Activated T-cell treated with anti-CD3 and anti-CD28 coated beads, Interleukin-2, amount 50 U/mL, for 1 hour (primary cell): ENCODE measurements around the gene PRKCQ.

Experiments used
- DNase-seq: peaks from one replicate; pipeline ENCODE4 v3.0.0-alpha.2; 2020

PRKCQ gene

DNA sequence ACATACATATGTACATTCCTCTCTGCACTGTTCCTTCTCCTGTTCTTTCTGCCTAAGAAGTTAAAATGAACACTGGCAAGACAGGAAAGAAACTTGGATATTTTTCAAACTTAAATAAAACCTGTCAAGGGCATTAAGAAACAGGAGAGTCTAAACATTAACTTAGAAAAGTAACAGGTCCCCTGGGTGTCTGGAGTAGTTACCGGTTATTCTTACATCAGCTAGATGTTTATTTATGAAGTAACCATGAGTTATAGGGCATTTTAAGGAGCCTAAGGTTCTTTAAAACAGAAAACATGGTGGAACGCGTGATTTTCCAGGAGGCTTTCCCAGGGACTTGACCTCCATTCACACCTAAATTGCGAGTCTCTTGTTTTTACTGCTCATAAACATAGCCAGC is 148.2 kb downstream of the PRKCQ start:
- DNase-seq = no peak

DNA sequence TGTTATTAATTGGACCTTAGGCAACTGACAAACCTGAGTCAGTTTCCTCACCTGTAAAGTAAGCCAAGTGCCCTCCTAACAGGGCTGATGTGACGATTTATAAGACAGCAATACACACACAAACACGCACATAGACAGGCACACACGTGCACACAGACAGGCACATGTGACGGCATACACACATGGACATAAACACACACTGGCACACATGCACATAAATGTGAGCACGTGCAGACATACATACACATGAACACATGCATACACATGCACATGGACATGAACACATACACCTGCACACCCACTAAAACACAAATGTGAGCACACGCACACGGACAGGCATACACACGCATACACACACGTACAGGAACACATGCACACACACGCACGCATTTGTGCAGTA is 148.9 kb downstream of the PRKCQ start:
- no peak for DNase-seq

DNA sequence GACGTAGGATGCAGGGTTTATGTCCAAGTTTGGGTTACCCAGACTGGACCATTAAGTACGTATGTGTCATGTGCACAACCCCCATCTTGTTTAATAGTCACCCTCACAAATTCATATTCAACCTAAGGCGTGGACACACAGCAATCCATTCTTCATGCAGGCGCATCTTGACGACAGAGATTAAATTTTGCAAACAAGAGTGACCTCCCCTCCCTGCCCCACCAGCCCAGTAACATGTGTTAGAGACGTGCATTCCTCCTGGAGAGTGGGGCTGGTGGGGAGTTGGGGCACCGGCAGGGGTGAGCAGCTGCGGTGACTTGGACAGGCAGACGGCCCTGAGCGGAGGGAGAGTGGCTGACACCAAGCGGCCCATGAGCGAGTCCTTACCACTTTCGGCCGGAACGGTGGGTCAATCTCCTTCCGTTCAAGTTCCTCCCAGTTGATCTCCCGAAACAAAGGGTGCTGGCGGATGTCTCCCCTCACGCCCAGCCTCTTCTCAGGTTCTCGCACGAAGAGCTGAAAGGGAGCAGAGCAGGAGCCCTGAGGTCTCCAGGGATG is 149.6 kb downstream of the PRKCQ start:
- DNase-seq = no peak

DNA sequence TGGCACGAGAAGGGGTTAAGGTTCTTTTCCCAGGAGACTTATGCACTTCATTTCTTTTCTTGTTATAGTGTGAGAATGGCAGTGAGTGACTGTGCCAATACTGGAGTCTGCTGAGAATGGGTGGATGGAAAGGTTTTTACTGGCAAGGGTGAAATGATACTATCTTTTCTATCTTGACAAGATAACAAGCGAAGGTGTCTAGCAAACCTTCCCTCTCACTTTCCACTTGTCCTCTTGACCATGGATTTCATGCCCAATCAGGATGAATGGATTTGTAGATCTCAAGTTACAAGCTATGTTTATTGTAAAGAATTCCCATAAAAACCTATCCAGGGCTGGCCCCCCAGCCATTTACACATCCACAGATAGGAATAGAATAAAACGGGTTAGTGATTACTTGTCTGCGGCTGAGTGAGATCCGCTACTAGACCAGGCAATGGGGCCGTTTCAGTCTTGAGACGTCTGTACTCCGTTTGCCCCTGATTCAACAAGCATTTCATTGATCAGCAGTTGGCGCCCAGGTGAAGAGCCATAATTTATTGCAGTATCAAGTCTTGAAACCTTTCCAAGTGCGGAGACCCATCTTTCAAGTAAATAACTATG is 152.6 kb downstream of the PRKCQ start:
- no peak for DNase-seq

DNA sequence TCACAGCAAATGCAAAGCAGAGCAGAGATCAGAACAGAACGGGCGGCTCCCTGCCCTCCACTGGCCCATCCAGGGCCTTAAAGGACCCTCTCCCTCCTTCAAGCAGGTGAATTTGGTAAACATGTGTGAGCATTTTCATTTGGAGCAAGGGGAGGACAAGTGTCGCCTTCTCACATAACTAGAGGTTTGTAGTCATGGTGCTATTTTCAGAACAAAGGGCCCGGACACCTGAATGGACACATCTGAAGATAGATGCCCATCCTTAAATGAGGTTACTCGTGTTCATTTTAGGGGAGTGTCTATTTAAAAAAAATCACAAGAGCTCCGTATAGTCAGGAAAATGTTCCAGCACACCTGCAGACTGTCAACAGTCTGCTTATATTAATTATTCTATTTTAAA is 153.8 kb downstream of the PRKCQ start:
- DNase-seq = no peak

DNA sequence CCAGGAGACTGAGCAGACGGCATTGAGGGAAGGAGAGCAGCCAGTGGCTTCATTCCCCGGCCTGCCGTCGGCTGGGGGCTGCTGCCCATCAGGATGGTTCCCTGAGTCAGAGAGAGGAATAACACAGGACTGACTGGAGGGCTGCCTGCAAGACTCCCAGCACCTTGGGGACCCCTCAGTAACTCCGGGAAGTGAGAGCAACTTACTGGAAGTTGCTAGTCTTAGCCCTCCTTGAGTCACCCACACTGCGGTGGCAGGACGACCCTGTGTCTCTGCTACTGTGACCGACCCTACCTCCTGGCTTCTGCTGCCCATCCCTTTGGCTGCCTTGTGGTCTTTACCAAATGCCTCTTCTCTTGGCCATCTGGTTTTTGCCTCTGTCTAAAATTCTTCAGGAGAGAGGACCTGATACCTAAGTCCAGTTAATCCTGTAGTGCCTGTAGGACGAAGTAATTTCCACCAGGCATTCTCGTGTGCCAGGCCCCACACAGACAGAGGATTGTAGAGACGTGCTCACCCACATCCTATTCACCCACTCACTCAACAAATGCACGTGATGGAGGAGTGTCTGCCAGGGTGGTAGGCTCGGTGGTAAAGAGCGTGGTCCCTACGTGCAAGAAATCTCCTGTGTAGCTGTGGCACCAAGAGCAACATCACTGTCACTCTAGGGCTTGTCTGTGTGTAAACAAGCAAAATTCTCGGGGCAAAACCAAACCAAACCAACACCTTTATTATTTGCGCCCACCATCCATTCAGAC is 156.5 kb downstream of the PRKCQ start:
- DNase-seq = no peak

DNA sequence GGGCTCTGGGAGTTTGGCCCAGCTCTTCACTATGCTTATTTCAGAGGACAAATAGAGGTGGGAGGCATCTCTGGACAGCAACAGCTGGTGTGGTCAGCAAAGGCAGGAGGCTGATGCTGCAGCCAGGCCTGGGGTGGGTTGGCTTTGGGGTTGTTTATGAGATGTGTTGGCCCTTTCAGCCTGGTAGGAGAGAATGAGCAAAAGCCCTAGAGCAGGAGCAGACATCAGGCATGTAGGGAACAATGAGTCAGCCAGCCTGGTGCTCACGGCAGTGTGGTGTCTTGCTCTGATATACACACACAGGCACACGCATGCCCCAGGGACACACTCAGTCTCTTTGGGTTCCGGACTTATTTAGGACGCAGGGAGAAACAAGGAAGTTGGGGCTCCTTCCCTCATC is 157.1 kb downstream of the PRKCQ start:
- no peak for DNase-seq

DNA sequence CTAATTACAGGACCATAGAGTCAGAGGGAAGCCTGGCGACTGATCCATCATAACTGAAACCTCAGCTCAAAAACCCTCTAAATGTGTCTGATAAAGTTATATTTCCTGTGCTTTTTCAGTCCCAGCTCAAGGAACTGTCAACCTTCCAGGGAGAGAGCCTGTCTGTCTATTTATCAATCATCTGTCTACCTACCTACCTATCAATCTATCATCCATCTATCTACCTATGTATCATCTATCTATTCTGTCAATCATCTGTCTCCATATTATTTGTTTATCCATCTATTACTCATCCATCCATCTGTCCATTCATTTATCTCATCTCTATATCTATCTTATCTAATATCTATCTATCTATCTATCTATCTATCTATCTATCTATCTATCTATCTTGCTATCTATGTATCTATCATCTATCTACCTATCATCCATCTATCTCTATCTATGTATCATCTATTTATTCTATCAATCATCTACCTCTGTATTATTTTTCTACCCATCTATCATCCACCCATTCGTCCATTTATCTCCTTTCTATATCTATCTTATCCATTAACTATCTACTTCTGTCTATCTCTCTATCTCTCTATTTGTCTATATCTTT is 161.4 kb downstream of the PRKCQ start:
- no peak for DNase-seq

DNA sequence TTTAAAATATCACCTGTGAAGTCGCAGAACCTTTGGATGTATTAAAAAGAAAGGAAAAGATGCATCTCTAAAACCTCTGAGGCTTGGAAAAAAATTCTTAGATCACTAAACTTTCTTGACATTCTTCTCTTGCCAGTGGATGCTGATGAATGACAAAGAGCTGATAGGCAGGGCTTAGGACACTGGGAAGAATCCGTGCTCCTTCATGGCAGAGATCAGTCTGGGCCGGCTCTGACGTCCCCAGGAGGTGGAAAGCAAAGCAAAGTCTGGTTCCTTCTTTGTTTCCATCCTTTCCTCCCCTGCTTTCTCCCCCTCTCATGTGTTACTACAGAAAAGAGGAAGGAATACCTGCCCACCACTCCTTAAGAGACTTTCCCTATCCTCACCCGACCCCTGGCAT is 161.9 kb downstream of the PRKCQ start:
- DNase-seq = no peak

DNA sequence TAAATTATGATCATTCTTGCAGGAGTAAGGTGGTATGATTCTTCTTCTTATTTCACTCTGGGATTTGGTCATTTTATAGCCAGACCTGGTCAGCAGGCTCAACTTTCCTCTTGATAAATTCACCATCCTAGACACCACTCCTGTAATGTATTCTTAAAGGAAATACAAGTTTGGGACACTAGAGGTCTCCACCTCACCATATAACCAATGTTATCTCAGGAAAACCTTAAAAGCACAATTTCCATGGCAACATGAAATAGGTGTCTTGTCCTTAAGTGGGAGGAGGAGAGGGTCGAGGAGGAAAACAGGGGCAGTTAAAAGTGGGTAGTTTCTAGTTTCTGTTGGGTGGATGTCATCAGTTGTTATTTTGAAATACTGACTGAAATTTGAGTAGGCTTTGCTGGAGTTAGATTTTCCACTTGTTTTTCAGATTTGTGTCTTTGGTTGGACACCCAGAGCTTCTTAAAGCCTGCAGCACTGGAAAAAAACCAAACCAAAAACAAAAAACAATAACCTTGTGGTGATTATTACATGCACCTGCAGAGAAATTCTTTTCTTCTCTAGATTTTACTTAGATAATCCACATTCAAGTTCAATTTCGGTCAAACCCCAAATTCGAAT is 163.1 kb downstream of the PRKCQ start:
- no peak for DNase-seq

DNA sequence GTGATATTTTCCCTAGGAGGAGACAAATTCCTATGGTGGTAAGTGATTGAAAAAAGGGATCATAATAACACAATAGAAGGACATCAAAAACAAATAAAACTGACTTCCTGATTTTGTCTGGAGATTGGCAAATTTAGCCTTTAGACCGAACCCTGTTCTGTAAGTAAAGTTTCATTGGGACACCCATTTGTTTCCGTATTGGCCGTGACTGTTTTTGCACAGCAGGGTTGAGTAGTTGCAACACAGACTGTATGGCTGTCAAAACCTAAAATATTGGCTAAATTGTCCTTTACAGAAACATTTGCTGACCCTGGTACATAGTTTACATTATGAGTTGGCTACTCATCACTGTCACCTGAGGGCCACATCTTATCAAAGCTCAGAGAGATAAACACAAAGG is 168.6 kb downstream of the PRKCQ start:
- DNase-seq = no peak

DNA sequence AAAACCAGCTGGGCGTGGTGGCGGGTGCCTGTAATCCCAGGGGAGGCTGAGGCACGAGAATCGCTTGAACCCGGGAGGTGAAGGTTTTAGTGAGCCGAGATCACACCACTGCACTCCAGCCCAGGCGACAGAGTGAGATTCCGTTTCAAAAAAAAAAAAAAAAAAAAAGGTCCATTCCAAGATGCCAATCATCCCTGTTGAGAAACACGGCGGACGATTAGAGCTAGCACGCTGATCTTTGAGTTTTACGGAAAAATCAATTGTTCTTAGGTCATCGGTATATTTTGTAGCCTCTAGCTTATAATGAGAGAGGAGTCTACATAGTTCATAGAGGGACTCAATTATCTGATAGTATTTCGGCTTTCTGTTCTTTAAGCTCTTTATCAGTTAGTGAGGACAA is 169.2 kb downstream of the PRKCQ start:
- no peak for DNase-seq

DNA sequence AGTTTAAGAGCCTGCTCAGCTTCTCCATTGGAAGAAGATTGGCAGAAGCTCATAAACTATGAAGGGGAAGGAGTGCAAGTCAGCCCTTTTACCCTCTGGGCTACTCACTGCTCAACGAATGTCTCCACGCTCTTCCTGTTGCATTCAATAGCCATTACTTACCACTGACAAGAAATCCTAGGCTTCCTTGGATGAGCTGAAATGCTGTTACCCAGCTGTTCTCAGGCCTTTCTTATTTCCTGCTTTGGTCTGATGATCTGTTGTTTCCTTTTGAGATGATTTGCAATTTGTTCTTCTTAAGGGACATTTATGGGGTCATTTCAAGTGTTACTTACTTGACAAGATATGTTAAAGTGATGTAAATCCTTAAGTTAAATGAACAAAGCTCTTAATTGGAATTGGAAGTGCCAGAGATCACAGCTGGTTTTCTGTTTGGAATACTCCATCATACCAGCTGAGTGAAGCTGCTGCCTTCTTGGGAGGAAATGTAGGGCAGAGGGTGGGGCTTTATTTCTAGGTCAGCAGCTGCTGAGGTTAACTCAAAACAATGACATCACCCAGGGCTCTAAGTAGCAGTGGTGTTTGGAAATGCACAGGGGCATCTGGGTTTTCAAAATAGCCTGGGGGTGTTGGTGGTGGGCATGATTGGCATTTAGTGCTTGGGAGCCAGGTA is 170.0 kb downstream of the PRKCQ start:
- peak; percentile 35 for DNase-seq

DNA sequence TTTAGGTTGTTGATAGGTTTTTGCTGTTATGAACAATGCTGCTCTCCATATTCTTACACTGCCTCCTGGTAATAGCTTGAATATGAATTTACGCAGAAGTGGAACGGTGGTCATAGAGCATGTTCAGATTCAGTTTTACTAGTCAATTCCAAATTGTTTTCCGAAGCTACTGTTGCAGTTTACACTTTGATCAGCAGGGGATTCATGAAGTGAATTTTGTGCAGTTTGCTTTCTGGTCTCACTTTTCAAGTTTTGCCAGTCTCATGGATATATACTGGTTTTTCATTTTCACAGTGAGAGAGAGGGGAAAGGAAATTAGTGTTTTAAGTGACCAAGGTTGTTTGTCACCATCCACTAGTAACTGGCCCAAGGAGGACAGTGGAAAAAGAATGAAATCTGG is 171.3 kb downstream of the PRKCQ start:
- no peak for DNase-seq

DNA sequence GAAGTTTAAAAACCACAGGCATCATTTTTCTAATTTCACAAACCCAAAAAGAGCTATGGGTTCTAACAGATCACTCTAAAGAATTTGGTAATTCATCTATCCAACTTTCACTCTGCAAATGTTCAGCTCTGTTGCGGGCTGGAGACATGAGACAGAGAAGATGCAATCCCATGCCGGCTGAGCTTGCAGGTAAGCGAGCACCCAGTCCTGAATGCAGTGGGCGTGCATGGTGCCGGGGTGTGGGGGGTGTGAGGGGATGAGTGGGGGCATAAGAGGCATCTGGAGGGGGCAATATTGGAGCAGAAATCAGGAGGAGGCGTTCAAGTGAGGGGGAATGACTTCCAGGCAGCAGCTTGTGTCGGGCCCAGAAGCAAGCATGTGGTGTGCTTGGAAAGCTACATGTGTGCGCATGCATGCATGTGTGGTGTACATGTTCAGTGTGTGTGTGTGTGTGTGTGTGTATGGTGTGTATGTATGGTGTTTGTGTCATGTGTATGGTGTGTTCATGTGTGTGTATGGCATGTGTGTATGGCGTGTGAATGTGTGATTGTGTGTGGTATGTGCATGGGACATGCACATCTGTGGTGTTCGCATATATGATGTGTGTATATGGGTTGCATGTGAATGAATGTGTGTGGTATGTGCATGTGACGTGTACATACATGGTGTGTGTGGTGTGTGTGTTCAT is 172.9 kb downstream of the PRKCQ start:
- DNase-seq = no peak

DNA sequence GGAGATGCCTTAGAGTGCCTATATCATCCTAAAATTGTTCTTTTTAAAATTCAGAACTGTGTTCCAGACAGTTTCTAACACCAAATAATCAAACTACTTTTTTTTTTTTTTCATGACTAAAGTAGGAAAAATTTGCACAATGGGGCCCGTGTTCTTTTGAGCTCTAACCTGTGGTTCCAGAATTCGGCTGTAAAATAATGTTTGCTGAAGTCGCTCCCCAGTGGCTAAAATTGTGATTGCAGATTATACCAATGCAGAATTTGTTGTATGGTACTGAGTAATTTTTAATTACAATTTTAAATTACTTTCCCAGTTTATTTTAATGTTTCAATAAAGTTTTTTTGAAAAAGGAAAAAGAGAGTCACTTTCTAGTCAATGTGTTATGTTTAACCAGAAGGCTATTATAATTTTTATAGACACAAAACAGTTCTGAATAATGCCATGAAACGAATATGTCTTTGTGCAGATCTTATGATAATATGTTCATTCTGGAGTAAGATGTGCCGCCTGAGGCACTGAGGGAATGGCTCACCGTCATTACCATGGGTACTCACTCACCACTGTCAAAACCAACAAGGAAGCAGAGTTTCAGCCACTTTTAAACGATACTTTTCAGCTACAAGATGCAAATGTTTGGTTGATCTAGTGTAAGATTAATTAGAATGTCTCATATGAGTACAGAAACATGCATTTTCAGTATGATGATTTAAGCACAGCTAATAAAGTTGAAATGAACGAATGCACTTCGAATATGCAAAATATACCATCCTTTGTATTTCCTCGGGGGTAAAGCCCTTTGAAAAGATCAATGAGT is 173.6 kb downstream of the PRKCQ start:
- DNase-seq = no peak

DNA sequence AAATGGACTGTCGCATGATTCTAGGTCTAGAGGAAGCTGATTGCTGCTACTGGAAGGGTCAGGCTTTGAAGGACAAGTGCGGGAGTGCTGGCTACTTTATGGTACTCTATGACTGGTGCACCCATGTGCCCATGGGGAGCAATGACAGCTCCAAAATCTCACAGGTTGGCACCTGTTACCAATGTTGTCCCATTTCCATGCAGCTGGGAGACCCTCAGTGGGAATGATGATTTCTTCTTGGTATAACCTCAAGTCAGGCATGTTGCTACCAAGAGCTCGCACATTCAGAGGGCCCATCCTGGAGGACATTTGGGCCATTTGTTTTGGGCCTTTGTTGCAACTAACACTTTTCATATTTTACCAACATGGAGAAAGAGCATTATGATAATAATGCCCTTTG is 174.4 kb downstream of the PRKCQ start:
- DNase-seq = no peak

DNA sequence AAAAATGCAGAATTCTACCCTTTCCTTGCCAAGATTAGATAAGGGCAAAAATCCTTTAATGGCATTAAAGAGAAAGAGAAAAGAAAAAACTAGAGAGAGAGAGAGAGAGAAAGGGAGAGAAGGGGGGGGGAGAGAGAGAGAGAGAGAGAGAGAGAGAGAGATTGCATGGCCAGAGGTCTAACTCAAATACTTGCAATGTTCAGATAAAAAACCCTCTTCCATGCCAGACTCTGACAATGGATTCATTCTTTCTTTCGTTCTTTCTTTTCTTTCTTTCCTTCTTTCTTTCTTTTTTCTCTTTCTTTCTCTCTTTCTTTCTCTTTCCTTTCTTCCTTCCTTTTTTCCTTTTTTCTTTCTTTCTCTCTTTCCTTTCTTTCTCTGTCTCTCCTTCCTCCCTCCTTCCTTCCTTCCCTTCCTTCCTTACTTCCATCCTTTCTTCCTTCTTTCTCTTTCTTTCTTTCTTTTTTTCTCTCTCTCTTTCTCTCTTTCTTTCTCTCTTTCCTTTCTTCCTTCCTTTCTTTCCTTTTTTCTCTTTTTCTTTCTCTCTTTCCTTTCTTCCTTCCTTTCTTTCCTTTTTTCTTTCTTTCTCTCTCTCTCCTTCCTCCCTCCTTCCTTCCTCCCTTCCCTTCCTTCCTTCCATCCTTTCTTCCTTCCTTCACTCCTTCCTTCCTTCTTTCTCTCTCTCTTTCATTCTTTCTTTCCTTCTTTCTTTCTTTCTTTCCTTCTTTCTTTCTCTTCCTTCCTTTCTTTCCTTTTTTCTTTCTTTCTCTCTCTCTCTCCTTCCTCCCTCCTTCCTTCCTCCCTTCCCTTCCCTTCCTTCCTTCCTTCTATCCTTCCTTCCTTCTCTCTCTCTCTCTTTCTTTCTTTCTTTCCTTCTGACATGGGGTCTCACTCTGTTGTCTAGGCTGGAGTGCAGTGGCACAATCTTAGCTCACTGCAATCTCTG is 175.7 kb downstream of the PRKCQ start:
- no peak for DNase-seq

DNA sequence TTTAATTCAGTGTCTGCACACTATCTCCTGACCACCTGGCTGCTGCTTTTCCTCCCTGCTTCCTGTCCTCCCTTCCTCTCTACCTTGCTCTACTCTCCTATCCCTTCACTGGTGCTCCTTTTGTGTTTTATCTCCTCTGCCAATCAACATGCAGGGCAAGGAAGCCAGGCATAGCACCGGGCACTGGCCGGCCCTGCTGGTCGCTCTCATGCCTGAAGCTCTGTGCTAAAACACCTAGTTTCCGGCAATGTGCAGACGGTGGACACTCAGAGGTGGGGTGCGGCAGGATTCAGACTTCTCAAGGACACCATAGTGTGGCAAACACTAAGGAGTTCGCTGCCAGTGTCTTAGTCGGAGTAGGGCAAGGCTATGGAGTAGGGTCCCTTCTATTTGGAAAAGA is 177.1 kb downstream of the PRKCQ start:
- no peak for DNase-seq

DNA sequence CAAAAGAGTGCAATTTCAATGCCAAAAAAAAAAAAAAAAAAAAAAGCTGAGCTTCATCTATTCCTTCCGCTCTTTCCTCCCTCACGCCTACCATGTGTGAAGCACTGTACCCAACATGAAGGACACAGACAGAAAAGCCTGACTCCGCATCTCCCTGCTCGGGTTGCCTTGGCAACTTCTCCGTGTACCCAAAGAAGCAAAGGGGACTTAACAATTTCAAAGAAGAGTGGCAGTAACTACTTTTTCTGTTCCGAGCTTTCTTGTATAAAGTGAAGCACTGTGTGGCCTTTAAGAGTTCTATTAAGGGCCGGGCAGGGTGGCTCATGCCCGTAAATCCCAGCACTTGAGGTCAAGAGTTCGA is 177.7 kb downstream of the PRKCQ start:
- DNase-seq = no peak
